ENCODE data around the gene RGS13.

The RGS13 gene

GRCh38 chr1:192592517-192592916 lies 43.4 kb upstream of the RGS13 start:
- no CpG with 5 or more reads among the region's 4 CpGs for WGBS (ENCODE audit: extremely low coverage, insufficient coverage, insufficient read length)

GRCh38 chr1:192592981-192593708 lies 42.8 kb upstream of the RGS13 start:
- Histone ChIP-seq H3K9me3 (ENCODE audit: insufficient read depth, low read depth, low read length) (no peaks in the 10 kb centered on the region), H4K91ac (ENCODE audit: low read depth, low read length) (no peak overlapping the region), H2AK5ac (ENCODE audit: low read length) (no peak overlapping the region), H3K4me1 (ENCODE audit: control insufficient read depth in 1 of 2, insufficient read depth in 2 of 2, low read length in 2 of 2) (no peaks in the 10 kb centered on the region), H3K4me3 (ENCODE audit: low read depth, low read length) (no peak overlapping the region), H3K27me3 (ENCODE audit: insufficient read depth, low read length) (no peaks in the 10 kb centered on the region), H3K36me3 (ENCODE audit: control insufficient read depth in 1 of 2, insufficient read depth in 2 of 2, low read length in 2 of 2) (no peaks in the 10 kb centered on the region), H2BK120ac (ENCODE audit: insufficient read depth, low read length, poor library complexity) (no peak overlapping the region), H4K12ac (ENCODE audit: low read depth, low read length) (no peak overlapping the region), H3K23ac (ENCODE audit: low read length) (no peak overlapping the region), H3K9ac (ENCODE audit: low read length) (no peak overlapping the region), H3K18ac (ENCODE audit: low read length) (no peak overlapping the region), H3K79me2 (ENCODE audit: control insufficient read depth, insufficient read depth, low read length, poor library complexity) (no peaks in the 10 kb centered on the region), H3K27ac (ENCODE audit: low read depth, low read length) (no peak overlapping the region), H2BK5ac (ENCODE audit: low read depth, low read length, poor library complexity) (no peak overlapping the region), H3K79me1 (ENCODE audit: low read length) (no peaks in the 10 kb centered on the region), H3K14ac (ENCODE audit: low read length) (no peak overlapping the region), H3K4ac (ENCODE audit: low read depth, low read length) (no peak overlapping the region), H4K8ac (ENCODE audit: low read depth, low read length) (no peak overlapping the region), H2BK12ac (ENCODE audit: low read length) (no peak overlapping the region), H2AFZ (ENCODE audit: insufficient read depth, low read length, poor library complexity) (no peak overlapping the region), H3K4me2 (ENCODE audit: low read length) (no peak overlapping the region)
- no CpG with 5 or more reads among the region's 2 CpGs for WGBS (ENCODE audit: extremely low coverage, insufficient coverage, insufficient read length)
- DNase-seq: no peak

More at GRCh38 chr1:192592517-192592916, 43.4 kb upstream of the RGS13 start:
- Histone ChIP-seq H3K4me2 (ENCODE audit: low read length) (no peak overlapping the region), H2AK5ac (ENCODE audit: low read length) (no peak overlapping the region), H3K79me2 (ENCODE audit: control insufficient read depth, insufficient read depth, low read length, poor library complexity) (no peaks in the 10 kb centered on the region), H2BK12ac (ENCODE audit: low read length) (no peak overlapping the region), H2AFZ (ENCODE audit: insufficient read depth, low read length, poor library complexity) (no peak overlapping the region), H3K27ac (ENCODE audit: low read depth, low read length) (no peak overlapping the region), H3K9me3 (ENCODE audit: insufficient read depth, low read depth, low read length) (no peaks in the 10 kb centered on the region), H3K23ac (ENCODE audit: low read length) (no peak overlapping the region), H3K18ac (ENCODE audit: low read length) (no peak overlapping the region), H3K4me1 (ENCODE audit: control insufficient read depth in 1 of 2, insufficient read depth in 2 of 2, low read length in 2 of 2) (no peaks in the 10 kb centered on the region), H3K4ac (ENCODE audit: low read depth, low read length) (no peak overlapping the region), H4K12ac (ENCODE audit: low read depth, low read length) (no peak overlapping the region), H3K36me3 (ENCODE audit: control insufficient read depth in 1 of 2, insufficient read depth in 2 of 2, low read length in 2 of 2) (no peaks in the 10 kb centered on the region), H3K27me3 (ENCODE audit: insufficient read depth, low read length) (no peaks in the 10 kb centered on the region), H3K4me3 (ENCODE audit: low read depth, low read length) (no peak overlapping the region), H3K9ac (ENCODE audit: low read length) (no peak overlapping the region), H2BK120ac (ENCODE audit: insufficient read depth, low read length, poor library complexity) (no peak overlapping the region), H4K8ac (ENCODE audit: low read depth, low read length) (no peak overlapping the region), H2BK5ac (ENCODE audit: low read depth, low read length, poor library complexity) (no peak overlapping the region), H3K14ac (ENCODE audit: low read length) (no peak overlapping the region), H3K79me1 (ENCODE audit: low read length) (no peaks in the 10 kb centered on the region), H4K91ac (ENCODE audit: low read depth, low read length) (no peak overlapping the region)
- DNase-seq: no peak

GRCh38 chr1:192595299-192595698 lies 40.6 kb upstream of the RGS13 start:
- no peak for DNase-seq
- no peak overlapping the region for H3K27ac ChIP-seq (ENCODE audit: low read depth, low read length)
- H3K4ac ChIP-seq (ENCODE audit: low read depth, low read length): no peak overlapping the region
- H3K14ac ChIP-seq (ENCODE audit: low read length): no peak overlapping the region
- H2BK12ac ChIP-seq (ENCODE audit: low read length): no peak overlapping the region
- no peaks in the 10 kb centered on the region for H3K4me1 ChIP-seq (ENCODE audit: control insufficient read depth in 1 of 2, insufficient read depth in 2 of 2, low read length in 2 of 2)
- no peak overlapping the region for H2BK5ac ChIP-seq (ENCODE audit: low read depth, low read length, poor library complexity)
- no CpG with 5 or more reads among the region's 3 CpGs for WGBS (ENCODE audit: extremely low coverage, insufficient coverage, insufficient read length)
- H3K23ac ChIP-seq (ENCODE audit: low read length): no peak overlapping the region
- no peaks in the 10 kb centered on the region for H3K36me3 ChIP-seq (ENCODE audit: control insufficient read depth in 1 of 2, insufficient read depth in 2 of 2, low read length in 2 of 2)
- no peak overlapping the region for H3K9ac ChIP-seq (ENCODE audit: low read length)
- no peak overlapping the region for H4K12ac ChIP-seq (ENCODE audit: low read depth, low read length)
- no peaks in the 10 kb centered on the region for H3K79me1 ChIP-seq (ENCODE audit: low read length)
- no peak overlapping the region for H2AK5ac ChIP-seq (ENCODE audit: low read length)
- H4K8ac ChIP-seq (ENCODE audit: low read depth, low read length): no peak overlapping the region
- H3K9me3 ChIP-seq (ENCODE audit: insufficient read depth, low read depth, low read length): no peaks in the 10 kb centered on the region
- H2BK120ac ChIP-seq (ENCODE audit: insufficient read depth, low read length, poor library complexity): no peak overlapping the region
- no peaks in the 10 kb centered on the region for H3K79me2 ChIP-seq (ENCODE audit: control insufficient read depth, insufficient read depth, low read length, poor library complexity)
- no peaks in the 10 kb centered on the region for H3K27me3 ChIP-seq (ENCODE audit: insufficient read depth, low read length)
- no peak overlapping the region for H3K18ac ChIP-seq (ENCODE audit: low read length)
- H3K4me2 ChIP-seq (ENCODE audit: low read length): no peak overlapping the region
- no peak overlapping the region for H3K4me3 ChIP-seq (ENCODE audit: low read depth, low read length)
- no peak overlapping the region for H2AFZ ChIP-seq (ENCODE audit: insufficient read depth, low read length, poor library complexity)
- H4K91ac ChIP-seq (ENCODE audit: low read depth, low read length): no peak overlapping the region

- Histone ChIP-seq H4K12ac (ENCODE audit: low read depth, low read length) (no peak overlapping the region), H3K36me3 (ENCODE audit: control insufficient read depth in 1 of 2, insufficient read depth in 2 of 2, low read length in 2 of 2) (no peaks in the 10 kb centered on the region), H4K8ac (ENCODE audit: low read depth, low read length) (no peak overlapping the region), H3K4ac (ENCODE audit: low read depth, low read length) (no peak overlapping the region), H2BK120ac (ENCODE audit: insufficient read depth, low read length, poor library complexity) (no peak overlapping the region), H3K23ac (ENCODE audit: low read length) (no peak overlapping the region), H3K27ac (ENCODE audit: low read depth, low read length) (no peak overlapping the region), H3K9me3 (ENCODE audit: insufficient read depth, low read depth, low read length) (no peaks in the 10 kb centered on the region), H2BK5ac (ENCODE audit: low read depth, low read length, poor library complexity) (no peak overlapping the region), H2AFZ (ENCODE audit: insufficient read depth, low read length, poor library complexity) (no peak overlapping the region), H3K4me3 (ENCODE audit: low read depth, low read length) (no peak overlapping the region), H3K27me3 (ENCODE audit: insufficient read depth, low read length) (no peaks in the 10 kb centered on the region), H3K4me2 (ENCODE audit: low read length) (no peak overlapping the region), H3K9ac (ENCODE audit: low read length) (no peak overlapping the region), H2BK12ac (ENCODE audit: low read length) (no peak overlapping the region), H3K18ac (ENCODE audit: low read length) (no peak overlapping the region), H4K91ac (ENCODE audit: low read depth, low read length) (no peak overlapping the region), H3K4me1 (ENCODE audit: control insufficient read depth in 1 of 2, insufficient read depth in 2 of 2, low read length in 2 of 2) (no peaks in the 10 kb centered on the region), H3K14ac (ENCODE audit: low read length) (no peak overlapping the region), H3K79me2 (ENCODE audit: control insufficient read depth, insufficient read depth, low read length, poor library complexity) (no peaks in the 10 kb centered on the region), H3K79me1 (ENCODE audit: low read length) (no peaks in the 10 kb centered on the region), H2AK5ac (ENCODE audit: low read length) (no peak overlapping the region)
- no peak for DNase-seq
- WGBS (ENCODE audit: extremely low coverage, insufficient coverage, insufficient read length): no CpG with 5 or more reads among the region's 3 CpGs
Measured at GRCh38 chr1:192598589-192598988, 37.4 kb upstream of the RGS13 start.
